Ishikawa (cell line): ENCODE data around the gene SHISA4.

Source experiments
- CEBPB ChIP-seq: IDR thresholded peaks from 2 replicates; pipeline ENCODE4 v1.6.1; 2012
- CREB1 ChIP-seq: IDR thresholded peaks from 2 replicates; pipeline ENCODE4 v1.6.1; 2012; ENCODE audit warnings: low read depth
- EGR1 ChIP-seq: IDR thresholded peaks from 2 replicates; pipeline ENCODE4 v1.6.1; 2012
- EP300 ChIP-seq: IDR thresholded peaks from 2 replicates; pipeline ENCODE4 v1.6.1; 2012; ENCODE audit warnings: borderline replicate concordance
- FOXM1 ChIP-seq: IDR thresholded peaks from 2 replicates; pipeline ENCODE4 v1.6.1; 2012; ENCODE audit warnings: low read depth, borderline replicate concordance
- NFIC ChIP-seq: IDR thresholded peaks from 2 replicates; pipeline ENCODE4 v1.6.1; 2012
- RAD21 ChIP-seq: IDR thresholded peaks from 2 replicates; pipeline ENCODE4 v1.6.1; 2012; ENCODE audit warnings: low read depth
- REST ChIP-seq: IDR thresholded peaks from 2 replicates; pipeline ENCODE4 v1.6.1; 2012; ENCODE audit warnings: low read depth, mild to moderate bottlenecking
- TAF1 ChIP-seq: IDR thresholded peaks from 2 replicates; pipeline ENCODE4 v1.6.1; 2012; ENCODE audit warnings: low read depth, mild to moderate bottlenecking
- TCF12 ChIP-seq: IDR thresholded peaks from 2 replicates; pipeline ENCODE4 v1.6.1; 2012; ENCODE audit warnings: low read depth
- TEAD4 ChIP-seq: IDR thresholded peaks from 2 replicates; pipeline ENCODE4 v1.6.1; 2012
- YY1 ChIP-seq: IDR thresholded peaks from 2 replicates; pipeline ENCODE4 v1.6.1; 2012; ENCODE audit warnings: low read depth
- ZBTB7A ChIP-seq: IDR thresholded peaks from 2 replicates; pipeline ENCODE4 v1.6.1; 2012; ENCODE audit warnings: low read depth
- TF ChIP-seq, protein P1 (sequence below): IDR thresholded peaks from 2 replicates; pipeline ENCODE4 v1.6.1; 2012
- TF ChIP-seq, protein P2 (sequence below): IDR thresholded peaks from 2 replicates; pipeline ENCODE4 v1.6.1; 2012

Gene SHISA4

DNA sequence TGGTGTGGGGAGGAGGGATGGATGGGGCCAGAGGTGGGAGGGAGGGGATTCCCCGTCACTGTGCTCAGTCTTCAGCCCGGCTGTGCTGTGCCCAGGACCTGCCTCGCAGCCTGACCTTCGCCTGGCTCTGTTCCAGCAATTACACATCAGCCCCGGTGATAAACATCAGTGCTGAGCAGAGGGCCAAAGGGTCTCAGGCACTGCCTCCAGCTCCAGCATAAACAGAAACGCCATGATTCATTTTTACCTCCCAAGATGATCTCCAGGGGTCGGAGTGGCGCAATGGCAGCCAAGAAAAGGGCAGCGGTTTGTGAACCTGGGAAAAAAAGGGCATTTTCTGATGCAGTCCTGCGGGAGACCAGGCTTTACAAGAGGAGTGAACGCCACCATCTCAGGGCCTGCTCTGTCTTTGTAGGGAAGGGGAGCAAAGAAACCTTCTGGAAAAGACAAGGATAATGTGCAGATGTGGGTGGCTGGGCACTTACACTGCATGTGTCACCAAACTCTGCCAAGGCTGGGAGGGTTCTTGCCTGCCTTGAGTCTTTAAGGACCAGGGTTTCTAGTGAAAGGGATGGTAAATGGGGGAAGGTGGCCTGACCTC is 28.1 kb downstream of the SHISA4 start:
- TF ChIP-seq, protein P1, sequence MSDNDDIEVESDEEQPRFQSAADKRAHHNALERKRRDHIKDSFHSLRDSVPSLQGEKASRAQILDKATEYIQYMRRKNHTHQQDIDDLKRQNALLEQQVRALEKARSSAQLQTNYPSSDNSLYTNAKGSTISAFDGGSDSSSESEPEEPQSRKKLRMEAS: no peak
- TF ChIP-seq, protein P2, sequence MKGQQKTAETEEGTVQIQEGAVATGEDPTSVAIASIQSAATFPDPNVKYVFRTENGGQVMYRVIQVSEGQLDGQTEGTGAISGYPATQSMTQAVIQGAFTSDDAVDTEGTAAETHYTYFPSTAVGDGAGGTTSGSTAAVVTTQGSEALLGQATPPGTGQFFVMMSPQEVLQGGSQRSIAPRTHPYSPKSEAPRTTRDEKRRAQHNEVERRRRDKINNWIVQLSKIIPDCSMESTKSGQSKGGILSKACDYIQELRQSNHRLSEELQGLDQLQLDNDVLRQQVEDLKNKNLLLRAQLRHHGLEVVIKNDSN: no peak

DNA sequence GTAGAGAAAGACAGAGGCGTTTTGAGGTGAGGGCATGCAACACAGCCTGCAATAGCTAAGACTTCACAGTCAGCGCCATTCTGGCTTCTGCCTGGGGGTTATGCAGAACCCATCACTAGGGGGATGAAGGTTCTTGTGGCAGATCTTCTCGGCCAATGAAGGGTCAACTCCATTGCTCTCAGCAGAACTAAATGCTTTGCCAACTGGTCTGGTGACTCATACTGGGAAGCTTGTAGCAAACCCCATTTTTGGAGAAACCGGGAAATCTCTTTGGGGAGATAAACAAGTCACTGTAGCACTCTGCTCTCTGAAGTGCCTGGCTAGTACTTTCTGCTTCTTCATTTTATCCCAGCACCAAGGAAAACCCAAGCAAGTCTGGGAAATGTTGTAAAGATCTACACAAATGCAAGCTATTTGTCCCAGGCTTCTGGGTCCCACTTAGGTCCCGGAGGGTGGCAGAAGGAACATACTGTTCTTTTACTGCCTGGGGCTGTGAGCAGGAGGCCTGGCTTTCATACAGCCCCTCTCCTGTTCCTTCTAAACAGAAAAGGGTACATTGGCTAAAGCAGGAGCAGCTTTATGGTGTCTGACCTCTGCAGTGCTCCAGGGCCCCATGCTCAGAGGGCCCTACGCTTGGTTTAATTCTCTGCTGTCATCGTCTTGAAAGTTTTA is 28.8 kb downstream of the SHISA4 start:
- TF ChIP-seq TCF12: no peak
- no peak for TF ChIP-seq EP300
- no peak for TF ChIP-seq YY1
- TF ChIP-seq, protein P2: no peak

- TF ChIP-seq EGR1 (no peak), REST (no peak), TAF1 (no peak), CREB1 (no peak), RAD21 (no peak), YY1 (no peak), TEAD4 (no peak), ZBTB7A (no peak), CEBPB (no peak), NFIC (no peak), EP300 (no peak), FOXM1 (no peak), TCF12 (no peak)
- TF ChIP-seq, protein P1: no peak
- TF ChIP-seq, protein P2: no peak
Measured at GRCh38 chr1:201918343-201918742, 29.6 kb downstream of the SHISA4 start.

- TF ChIP-seq REST (no peak), ZBTB7A (no peak), TCF12 (no peak), TAF1 (no peak), EGR1 (no peak), NFIC (no peak)
Measured at GRCh38 chr1:201921952-201922558, 33.4 kb downstream of the SHISA4 start.

DNA sequence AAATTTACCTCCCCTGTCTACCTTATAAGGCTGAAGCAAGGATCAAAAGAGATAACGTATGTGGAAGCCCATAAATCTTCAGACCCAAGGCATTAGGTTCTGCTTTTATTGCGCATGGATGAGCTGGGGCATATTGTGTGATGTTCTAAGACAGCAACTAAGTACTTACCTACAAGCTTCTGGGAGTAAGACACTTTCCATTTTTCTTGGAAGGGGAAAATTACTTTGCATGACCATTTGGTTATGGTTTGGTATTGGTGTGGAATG is 36.5 kb downstream of the SHISA4 start:
- TF ChIP-seq EGR1 (no peak), CEBPB (no peak), TEAD4 (no peak), CREB1 (no peak), TAF1 (no peak), FOXM1 (no peak), REST (no peak), TCF12 (no peak), NFIC (no peak)
- TF ChIP-seq, protein P1: no peak
- TF ChIP-seq, protein P2: no peak
